Activated naive CD4-positive, alpha-beta T cell treated with anti-CD3 and anti-CD28 coated beads for 36 hours (primary cell): ENCODE data around the gene MLH1. TPM values are rescaled to one million over a fixed set of nuclear protein-coding genes. Genes with fewer than 3 reads are reported as not detected.

Experiments
- CTCF ChIA-PET: fragments of 350-600 bp; sonication (Branson Sonifier 250); formaldehyde crosslinking; loops from one replicate; lab custom pipeline; 2021; ENCODE audit warnings: antibody characterized with exemption; lab: Charles Lee
- DNase-seq: peaks from one replicate; pipeline ENCODE4 v3.0.0-alpha.2; 2020
- H3K27ac Mint-ChIP-seq: one replicate; pipeline ENCODE4 v1.8.0; 2021; ENCODE audit warnings: mild to moderate bottlenecking, mixed read lengths
- H3K27me3 Mint-ChIP-seq: one replicate; pipeline ENCODE4 v1.8.0; 2021; ENCODE audit warnings: low read depth, mixed read lengths
- H3K36me3 Mint-ChIP-seq: one replicate; pipeline ENCODE4 v1.8.0; 2021; ENCODE audit warnings: low read depth, mixed read lengths
- H3K4me1 Mint-ChIP-seq: one replicate; pipeline ENCODE4 v1.8.0; 2021; ENCODE audit warnings: low read depth, mixed read lengths
- H3K4me3 Mint-ChIP-seq: one replicate; pipeline ENCODE4 v1.8.0; 2021; ENCODE audit warnings: mild to moderate bottlenecking, moderate library complexity, mixed read lengths
- H3K9me3 Mint-ChIP-seq: one replicate; pipeline ENCODE4 v1.8.0; 2021; ENCODE audit warnings: mixed read lengths
- intact Hi-C: fragments of 100-400 bp; cut with micrococcal nuclease; formaldehyde crosslinking; loops from one replicate; pipeline ENCODE4 v1.15.1; 2023
- total RNA-seq, 2 experiments: library from RNA; stranded (reverse); gene quantifications; one replicate each; pipeline ENCODE4 v1.2.3, GENCODE V29; 2021

MLH1 gene
- total RNA-seq, 2 experiments from 2014 or later = 86.6 to 95.3 TPM

DNA sequence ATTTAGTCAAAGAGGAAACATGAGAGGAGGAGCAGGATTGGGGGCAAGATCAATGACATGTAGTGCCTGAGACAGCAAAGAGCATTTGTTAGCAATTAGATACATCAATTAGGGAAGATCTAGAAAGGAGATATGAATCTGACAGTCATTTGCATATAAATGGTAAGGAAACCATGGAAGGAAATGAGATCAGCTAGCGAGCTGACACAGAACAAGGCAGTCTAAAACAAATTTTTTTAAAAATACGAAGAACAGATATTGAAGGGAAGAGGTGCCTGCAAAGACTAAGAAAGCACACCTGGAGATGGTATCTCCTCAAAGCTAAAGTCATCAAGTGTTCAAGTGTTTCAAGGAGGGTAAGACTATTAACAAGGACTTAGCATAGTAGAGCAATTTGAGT lies 5.0 kb upstream of the MLH1 start:
- Mint-ChIP-seq H3K4me3 (peak overlapping the region; percentile 22), H3K9me3 (no peaks in the 10 kb centered on the region), H3K27ac (no peak overlapping the region), H3K4me1 (peaks cover 43% of the 10 kb centered on the region), H3K27me3 (no peaks in the 10 kb centered on the region), H3K36me3 (peaks cover 55% of the 10 kb centered on the region)
- no peak for DNase-seq
- CTCF ChIA-PET = interaction anchor here (0.8 to 1.8 kb wide), 3 partner anchors 22 to 225 kb away, joined by 3 to 8 read pairs (median 8); no protein-coding TSS in a partner anchor
- intact Hi-C loops = no loop called here

DNA sequence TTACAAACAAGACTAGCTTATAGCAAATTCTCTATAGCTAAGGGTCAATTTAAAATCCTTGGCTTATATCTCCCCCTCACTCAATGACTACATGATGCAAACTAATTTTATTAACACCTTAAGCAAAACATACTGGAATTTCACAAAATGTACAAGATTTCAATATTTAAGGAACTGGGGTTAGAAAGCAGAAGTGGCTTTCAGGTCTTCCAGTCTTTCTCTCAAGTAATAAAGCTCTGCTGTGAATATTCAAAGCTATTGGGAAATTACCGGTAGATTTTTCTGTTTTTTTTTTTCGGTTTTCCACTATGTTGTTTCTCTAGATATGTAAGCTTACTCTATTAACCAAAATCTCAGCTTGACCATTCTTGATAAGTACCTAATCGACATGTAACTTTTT lies 4.3 kb upstream of the MLH1 start:
- H3K9me3 Mint-ChIP-seq = no peaks in the 10 kb centered on the region
- H3K36me3 Mint-ChIP-seq = peaks cover 49% of the 10 kb centered on the region
- CTCF ChIA-PET = interaction anchor here (0.6 to 1.8 kb wide), 6 partner anchors 23 to 224 kb away, joined by 3 to 8 read pairs (median 4); no protein-coding TSS in a partner anchor
- no peak overlapping the region for H3K27ac Mint-ChIP-seq
- no peaks in the 10 kb centered on the region for H3K27me3 Mint-ChIP-seq
- peak overlapping the region; percentile 32 for H3K4me3 Mint-ChIP-seq
- intact Hi-C loops = no loop called here
- H3K4me1 Mint-ChIP-seq = peaks cover 43% of the 10 kb centered on the region
- no peak for DNase-seq

DNA sequence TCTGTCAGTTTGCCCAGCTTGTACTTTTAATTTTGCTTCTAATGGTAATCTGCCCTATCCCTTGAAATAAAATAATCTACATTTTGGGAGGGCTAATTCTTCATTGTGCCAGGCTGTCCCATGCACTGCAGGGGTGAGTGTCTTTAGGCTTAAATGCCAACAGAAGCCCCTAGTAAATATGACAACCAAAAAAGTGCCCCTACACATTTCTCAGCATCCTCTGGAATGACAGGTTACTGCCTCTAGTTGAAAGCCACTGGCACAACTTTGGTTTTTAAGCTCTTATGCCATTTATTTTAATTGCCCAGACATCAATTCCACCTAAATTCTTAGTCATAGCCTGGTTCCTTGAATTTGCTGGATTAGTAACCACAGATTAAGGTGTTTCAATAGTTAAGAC lies 3.8 kb upstream of the MLH1 start:
- intact Hi-C loops = no loop called here
- Mint-ChIP-seq H3K4me1 (peaks cover 43% of the 10 kb centered on the region), H3K4me3 (peak overlapping the region; percentile 32), H3K9me3 (no peaks in the 10 kb centered on the region), H3K27ac (no peak overlapping the region), H3K36me3 (peaks cover 43% of the 10 kb centered on the region), H3K27me3 (no peaks in the 10 kb centered on the region)
- DNase-seq = no peak
- CTCF ChIA-PET = interaction anchor here (1.7 to 1.8 kb wide), 3 partner anchors 31 to 224 kb away, joined by 4 to 8 read pairs (median 8); no protein-coding TSS in a partner anchor

DNA sequence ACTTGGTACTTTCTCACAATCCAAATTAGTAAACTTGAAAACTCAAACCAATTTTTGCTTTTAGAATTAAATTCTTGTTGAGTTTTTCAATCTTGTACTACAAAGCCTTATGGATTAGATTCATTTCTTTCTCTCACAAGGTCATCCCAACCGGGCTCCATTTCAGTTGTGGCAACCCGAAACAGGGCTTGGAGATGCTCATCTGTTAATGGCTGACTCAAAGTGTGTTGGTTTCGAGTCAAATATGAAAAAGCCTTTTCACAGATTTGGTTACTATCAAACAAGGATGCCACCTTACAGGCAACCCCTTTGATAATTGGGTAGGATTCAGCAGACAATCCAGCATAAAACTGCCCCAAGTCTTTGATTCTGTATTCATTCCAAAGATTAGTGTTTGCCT lies 2.2 kb upstream of the MLH1 start:
- Mint-ChIP-seq H3K4me1 (peaks cover 41% of the 10 kb centered on the region), H3K36me3 (peaks cover 41% of the 10 kb centered on the region), H3K27ac (no peak overlapping the region), H3K27me3 (no peaks in the 10 kb centered on the region), H3K4me3 (no peak overlapping the region), H3K9me3 (no peaks in the 10 kb centered on the region)
- CTCF ChIA-PET = interaction anchor here (0.9 kb wide), 1 partner anchor 47 kb away, joined by 3 read pairs; no protein-coding TSS in a partner anchor
- intact Hi-C loops = no loop called here
- peak; percentile 48 for DNase-seq

DNA sequence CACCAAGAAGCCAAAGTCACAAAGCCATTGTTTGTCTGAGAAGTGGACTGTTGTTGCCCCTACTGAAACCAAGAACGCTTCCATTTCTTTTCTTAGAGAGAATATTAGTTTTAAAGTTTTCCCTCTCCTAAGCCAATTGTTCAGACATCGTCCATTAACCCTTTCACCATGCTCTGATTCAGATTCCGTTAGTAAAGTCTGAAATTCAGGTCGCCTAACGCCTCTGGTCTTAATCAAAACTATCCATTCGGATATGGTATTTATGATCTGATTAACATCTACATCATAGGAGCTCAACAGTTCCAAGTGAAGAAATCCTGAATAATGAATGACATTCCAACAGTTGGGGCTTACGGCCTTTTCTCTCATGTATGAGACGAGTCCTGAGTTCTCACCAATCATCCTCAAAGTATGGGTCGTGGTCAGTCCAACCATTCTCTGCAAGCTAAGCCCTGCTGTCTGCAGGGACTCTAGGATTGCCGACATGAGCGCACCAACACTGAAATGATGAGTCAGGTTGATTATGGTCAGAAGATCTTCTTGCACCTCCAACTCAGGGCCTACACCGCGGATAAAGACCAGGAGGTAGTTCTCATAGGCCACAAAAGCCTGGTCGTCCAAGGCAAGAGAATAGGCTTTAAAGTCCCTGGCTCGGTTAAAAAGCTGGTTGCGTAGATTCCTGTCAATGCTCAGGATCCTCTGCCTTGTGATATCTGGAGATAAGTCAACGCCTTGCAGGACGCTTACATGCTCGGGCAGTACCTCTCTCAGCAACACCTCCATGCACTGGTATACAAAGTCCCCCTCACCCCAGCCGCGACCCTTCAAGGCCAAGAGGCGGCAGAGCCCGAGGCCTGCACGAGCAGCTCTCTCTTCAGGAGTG lies 1.2 kb upstream of the MLH1 start:
- no peak overlapping the region for H3K4me3 Mint-ChIP-seq
- H3K27ac Mint-ChIP-seq = no peak overlapping the region
- peaks cover 42% of the 10 kb centered on the region for H3K36me3 Mint-ChIP-seq
- no peaks in the 10 kb centered on the region for H3K27me3 Mint-ChIP-seq
- DNase-seq = peak; percentile 31
- CTCF ChIA-PET = interaction anchor here (0.9 to 1.6 kb wide), 6 partner anchors 13 to 219 kb away, joined by 3 to 7 read pairs (median 4); no protein-coding TSS in a partner anchor
- intact Hi-C loops = loop anchor here (2.0 kb wide), 1 partner anchor 1003 kb away; no protein-coding TSS in a partner anchor
- peaks cover 49% of the 10 kb centered on the region for H3K4me1 Mint-ChIP-seq
- no peaks in the 10 kb centered on the region for H3K9me3 Mint-ChIP-seq

DNA sequence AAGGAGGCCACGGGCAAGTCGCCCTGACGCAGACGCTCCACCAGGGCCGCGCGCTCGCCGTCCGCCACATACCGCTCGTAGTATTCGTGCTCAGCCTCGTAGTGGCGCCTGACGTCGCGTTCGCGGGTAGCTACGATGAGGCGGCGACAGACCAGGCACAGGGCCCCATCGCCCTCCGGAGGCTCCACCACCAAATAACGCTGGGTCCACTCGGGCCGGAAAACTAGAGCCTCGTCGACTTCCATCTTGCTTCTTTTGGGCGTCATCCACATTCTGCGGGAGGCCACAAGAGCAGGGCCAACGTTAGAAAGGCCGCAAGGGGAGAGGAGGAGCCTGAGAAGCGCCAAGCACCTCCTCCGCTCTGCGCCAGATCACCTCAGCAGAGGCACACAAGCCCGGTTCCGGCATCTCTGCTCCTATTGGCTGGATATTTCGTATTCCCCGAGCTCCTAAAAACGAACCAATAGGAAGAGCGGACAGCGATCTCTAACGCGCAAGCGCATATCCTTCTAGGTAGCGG lies 452 bp upstream of the MLH1 start, which contains the start of gene EPM2AIP1:
EPM2AIP1 (minus strand) TSS at position 326 of the 520 bp plus-strand sequence; CDS start at position 272, 54 bp downstream.
- intact Hi-C loops = loop anchor here (1.0 to 2.0 kb wide), 8 partner anchors 23 to 1172 kb away; partner anchors contain the start of genes ACAA1, OXSR1 and TRANK1
- Mint-ChIP-seq H3K4me1 (peaks cover 50% of the 10 kb centered on the region), H3K27ac (no peak within 1 kb of the TSS), H3K4me3 (no peak within 1 kb of the TSS), H3K9me3 (no peaks in the 10 kb centered on the region), H3K27me3 (no peaks in the 10 kb centered on the region), H3K36me3 (peaks cover 43% of the 10 kb centered on the region)
- no peak for DNase-seq
- CTCF ChIA-PET = interaction anchor here (1.0 to 1.6 kb wide), 5 partner anchors 12 to 219 kb away, joined by 3 to 7 read pairs (median 5); no protein-coding TSS in a partner anchor

DNA sequence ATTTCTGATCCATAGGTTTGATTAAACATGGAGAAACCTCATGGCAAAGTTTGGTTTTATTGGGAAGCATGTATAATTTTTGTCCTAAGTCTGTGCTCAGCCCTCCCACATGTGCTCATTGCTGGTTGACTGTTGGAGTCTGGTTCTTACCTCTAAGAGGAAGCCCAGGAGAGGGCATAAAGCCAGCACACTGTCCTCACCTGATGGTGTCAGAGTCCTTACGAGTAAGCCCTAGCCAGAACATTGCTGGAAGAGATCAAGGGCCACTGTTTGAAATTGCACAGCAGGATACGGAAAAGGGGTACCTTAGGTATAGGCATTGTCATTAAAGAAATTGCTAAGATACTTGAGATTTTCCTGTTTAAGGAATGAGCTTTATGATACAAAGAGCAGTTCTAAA lies 21.3 kb downstream of the MLH1 start:
- intact Hi-C loops = no loop called here
- Mint-ChIP-seq H3K9me3 (no peaks in the 10 kb centered on the region), H3K4me3 (no peak overlapping the region), H3K27ac (no peak overlapping the region), H3K4me1 (no peaks in the 10 kb centered on the region), H3K27me3 (no peaks in the 10 kb centered on the region), H3K36me3 (peaks cover 45% of the 10 kb centered on the region)
- CTCF ChIA-PET = interaction anchor here (1.9 kb wide), 1 partner anchor 10 kb away, joined by 5 read pairs; no protein-coding TSS in a partner anchor
- DNase-seq = no peak

DNA sequence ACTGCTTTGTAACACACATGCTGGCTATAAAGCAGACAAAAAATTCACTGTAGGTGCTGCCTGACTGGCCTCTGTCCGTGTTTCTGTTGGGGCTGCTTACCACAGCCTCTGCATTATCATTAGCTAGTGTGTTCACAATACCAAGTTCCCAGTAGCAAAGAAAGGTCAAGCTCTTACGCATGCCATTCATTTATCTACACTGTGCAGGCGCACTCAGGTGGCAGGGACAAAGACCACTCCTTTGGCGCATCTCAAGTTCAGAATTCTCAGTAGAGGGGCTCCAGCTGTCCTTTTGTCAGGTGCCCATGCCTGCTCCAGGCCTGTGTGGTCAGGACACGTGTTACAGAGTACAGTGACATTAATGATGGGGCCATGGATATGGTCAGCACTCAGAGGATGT lies 22.3 kb downstream of the MLH1 start:
- peaks cover 51% of the 10 kb centered on the region for H3K36me3 Mint-ChIP-seq
- H3K27me3 Mint-ChIP-seq = no peaks in the 10 kb centered on the region
- CTCF ChIA-PET = no interaction called here
- intact Hi-C loops = no loop called here
- no peaks in the 10 kb centered on the region for H3K4me1 Mint-ChIP-seq
- no peaks in the 10 kb centered on the region for H3K9me3 Mint-ChIP-seq
- H3K4me3 Mint-ChIP-seq = no peak overlapping the region
- no peak overlapping the region for H3K27ac Mint-ChIP-seq
- DNase-seq = no peak

DNA sequence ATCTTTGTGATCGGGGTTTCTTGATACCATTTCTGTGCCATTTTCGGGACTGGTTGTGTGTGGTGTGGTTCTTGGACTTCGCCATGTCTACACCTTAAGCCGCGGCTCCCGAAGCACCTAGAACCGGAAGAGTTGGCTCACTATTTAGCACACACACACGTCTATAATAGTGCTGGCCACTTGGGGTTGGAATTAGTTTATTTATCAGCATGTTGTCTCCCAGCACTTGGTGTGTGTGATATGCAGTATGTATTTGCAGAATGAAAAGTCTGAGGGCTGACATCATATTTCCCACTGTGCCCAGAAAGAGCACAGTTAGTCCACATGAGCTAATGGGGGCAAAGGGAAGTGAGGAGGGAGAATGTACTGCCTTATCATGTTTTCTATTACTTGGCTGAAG lies 23.6 kb downstream of the MLH1 start:
- DNase-seq = no peak
- intact Hi-C loops = no loop called here
- Mint-ChIP-seq H3K4me3 (no peak overlapping the region), H3K36me3 (peaks cover 52% of the 10 kb centered on the region), H3K27me3 (no peaks in the 10 kb centered on the region), H3K9me3 (no peaks in the 10 kb centered on the region), H3K27ac (no peak overlapping the region), H3K4me1 (no peaks in the 10 kb centered on the region)
- CTCF ChIA-PET = no interaction called here

DNA sequence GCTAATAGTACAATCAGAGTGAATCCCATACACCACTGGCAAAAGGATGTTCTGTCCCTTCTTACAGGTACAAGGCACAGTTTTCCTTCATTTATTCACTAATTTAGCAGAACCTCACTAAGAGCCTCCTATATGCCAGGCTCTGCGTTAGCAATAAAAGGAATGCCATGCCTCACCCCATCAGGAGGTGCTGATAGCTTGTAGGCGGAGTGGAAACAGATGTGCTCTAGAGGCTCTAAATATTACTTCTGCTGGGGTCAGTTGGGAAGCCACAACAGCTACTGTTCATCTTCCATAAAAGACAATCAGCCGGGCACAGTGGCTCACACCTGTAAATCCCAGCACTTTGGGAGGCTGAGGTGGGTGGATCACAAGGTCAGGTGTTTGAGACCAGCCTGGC lies 24.4 kb downstream of the MLH1 start:
- no peak for DNase-seq
- CTCF ChIA-PET = no interaction called here
- intact Hi-C loops = no loop called here
- Mint-ChIP-seq H3K9me3 (no peaks in the 10 kb centered on the region), H3K4me1 (no peaks in the 10 kb centered on the region), H3K4me3 (no peak overlapping the region), H3K36me3 (peaks cover 55% of the 10 kb centered on the region), H3K27ac (no peak overlapping the region), H3K27me3 (no peaks in the 10 kb centered on the region)

DNA sequence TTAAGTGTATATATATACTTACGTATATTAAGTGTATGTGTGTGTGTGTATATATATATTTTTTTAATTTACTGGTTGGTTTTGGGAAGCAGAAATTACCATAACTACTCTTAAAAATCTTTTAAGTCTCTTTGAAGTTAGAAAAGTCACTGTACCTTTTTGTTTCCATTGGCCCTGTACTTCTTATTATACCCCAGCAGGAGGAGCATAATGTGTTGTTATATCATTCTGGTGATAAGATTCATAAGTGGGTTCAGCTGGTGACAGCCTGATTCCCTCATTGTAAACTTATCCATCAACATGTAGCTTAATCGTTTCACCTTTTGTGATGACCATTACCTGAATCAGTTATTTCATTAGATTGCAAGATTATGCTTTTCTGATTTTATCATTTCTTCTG lies 30.8 kb downstream of the MLH1 start:
- peaks cover 62% of the 10 kb centered on the region for H3K36me3 Mint-ChIP-seq
- no peak for DNase-seq
- H3K4me3 Mint-ChIP-seq = no peak overlapping the region
- H3K9me3 Mint-ChIP-seq = no peaks in the 10 kb centered on the region
- H3K27ac Mint-ChIP-seq = no peak overlapping the region
- intact Hi-C loops = loop anchor here (1.0 kb wide), 1 partner anchor 189 kb away; no protein-coding TSS in a partner anchor
- CTCF ChIA-PET = interaction anchor here (0.6 to 2.5 kb wide), 6 partner anchors 11 to 190 kb away, joined by 3 to 14 read pairs (median 6); no protein-coding TSS in a partner anchor
- H3K4me1 Mint-ChIP-seq = peaks cover 5% of the 10 kb centered on the region
- no peaks in the 10 kb centered on the region for H3K27me3 Mint-ChIP-seq

DNA sequence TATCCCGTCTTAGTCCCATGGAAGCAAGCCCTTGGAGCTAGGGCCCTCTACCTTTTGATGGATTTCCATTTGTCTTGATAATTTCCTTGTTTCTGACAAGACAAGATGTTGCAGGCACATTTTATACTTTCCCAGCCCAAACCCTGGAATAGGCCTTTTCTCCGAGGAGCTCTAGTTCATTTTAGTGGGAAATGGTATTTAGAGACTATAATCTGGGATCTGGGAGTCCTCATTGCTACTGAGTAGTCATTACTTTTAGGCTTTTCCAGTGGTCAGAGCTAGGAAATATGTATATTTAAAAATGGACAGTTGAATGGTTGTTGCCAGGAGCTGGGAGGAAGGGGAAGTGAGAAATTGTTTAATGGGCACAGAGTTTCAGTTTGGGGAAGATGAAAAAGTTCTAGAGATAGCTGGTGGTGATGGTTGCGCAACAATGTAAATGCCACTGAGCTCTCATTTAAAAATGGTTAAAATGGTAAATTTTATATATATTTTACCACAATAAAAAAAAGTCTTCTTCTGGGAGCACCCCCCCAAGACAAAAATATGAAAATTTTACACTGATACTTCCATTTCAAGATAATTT lies 31.6 kb downstream of the MLH1 start:
- no peak overlapping the region for H3K27ac Mint-ChIP-seq
- DNase-seq = no peak
- intact Hi-C loops = loop anchor here (1.0 kb wide), 1 partner anchor 188 kb away; no protein-coding TSS in a partner anchor
- CTCF ChIA-PET = interaction anchor here (0.5 to 2.5 kb wide), 7 partner anchors 8 to 189 kb away, joined by 3 to 14 read pairs (median 5); no protein-coding TSS in a partner anchor
- peaks cover 5% of the 10 kb centered on the region for H3K4me1 Mint-ChIP-seq
- H3K4me3 Mint-ChIP-seq = no peak overlapping the region
- no peaks in the 10 kb centered on the region for H3K27me3 Mint-ChIP-seq
- H3K36me3 Mint-ChIP-seq = peaks cover 59% of the 10 kb centered on the region
- no peaks in the 10 kb centered on the region for H3K9me3 Mint-ChIP-seq
